ENCODE measurements around the gene TMF1.

The TMF1 gene

DNA sequence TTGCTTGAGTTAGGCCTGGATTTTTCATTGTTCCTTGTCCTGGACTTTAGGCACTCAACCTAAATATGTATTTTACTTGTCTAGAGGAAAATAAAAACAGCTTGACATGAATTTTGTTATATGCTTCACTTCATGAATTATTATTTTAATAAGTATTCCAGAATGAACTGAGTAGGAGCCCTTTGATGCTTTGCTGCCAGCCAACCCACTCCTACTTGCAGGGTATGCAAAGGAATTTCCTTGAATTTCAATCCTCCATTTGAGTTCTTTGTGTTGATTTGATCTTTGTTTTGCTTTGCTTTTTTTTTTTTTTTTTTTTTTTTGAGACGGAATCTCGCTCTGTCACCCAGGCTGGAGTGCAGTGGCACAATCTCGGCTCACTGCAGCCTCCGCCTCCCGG, 44.2 kb upstream of the TMF1 start:
- peaks cover 51% of the 10 kb centered on the region for H3F3A ChIP-seq (ENCODE audit: insufficient read depth, low read length)
- peaks cover 52% of the 10 kb centered on the region for H3K4me1 ChIP-seq (ENCODE audit: low read length)
- H4K20me1 ChIP-seq (ENCODE audit: insufficient read depth, low read length), result no peaks in the 10 kb centered on the region
- H3K9ac ChIP-seq (ENCODE audit: low read length), result peak overlapping the region; percentile 18; the same call in 1 of the 2 replicates
- H3K9me3 ChIP-seq (replicated peaks; ENCODE audit: insufficient read depth, low read length), result no peaks in the 10 kb centered on the region
- peak overlapping the region; percentile 27; the same call in 1 of the 2 replicates for H3K4me3 ChIP-seq (ENCODE audit: low read length)
- no peaks in the 10 kb centered on the region for H3K27me3 ChIP-seq (replicated peaks; ENCODE audit: insufficient read depth, low read length)
- peak overlapping the region; percentile 61 for H3K4me2 ChIP-seq (ENCODE audit: low read depth, low read length)
- H3K36me3 ChIP-seq (replicated peaks; ENCODE audit: insufficient read depth, low read length), result no peaks in the 10 kb centered on the region; the same call in 1 of the 2 replicates
- TF ChIP-seq EZH2 (optimal IDR thresholded peaks at IDR 0.05; ENCODE audit: low read depth, low read length) (no peak), EZH2phosphoT487 (IDR thresholded peaks at IDR 0.05; ENCODE audit: low read length) (no peak)
- TF ChIP-seq, protein P1, sequence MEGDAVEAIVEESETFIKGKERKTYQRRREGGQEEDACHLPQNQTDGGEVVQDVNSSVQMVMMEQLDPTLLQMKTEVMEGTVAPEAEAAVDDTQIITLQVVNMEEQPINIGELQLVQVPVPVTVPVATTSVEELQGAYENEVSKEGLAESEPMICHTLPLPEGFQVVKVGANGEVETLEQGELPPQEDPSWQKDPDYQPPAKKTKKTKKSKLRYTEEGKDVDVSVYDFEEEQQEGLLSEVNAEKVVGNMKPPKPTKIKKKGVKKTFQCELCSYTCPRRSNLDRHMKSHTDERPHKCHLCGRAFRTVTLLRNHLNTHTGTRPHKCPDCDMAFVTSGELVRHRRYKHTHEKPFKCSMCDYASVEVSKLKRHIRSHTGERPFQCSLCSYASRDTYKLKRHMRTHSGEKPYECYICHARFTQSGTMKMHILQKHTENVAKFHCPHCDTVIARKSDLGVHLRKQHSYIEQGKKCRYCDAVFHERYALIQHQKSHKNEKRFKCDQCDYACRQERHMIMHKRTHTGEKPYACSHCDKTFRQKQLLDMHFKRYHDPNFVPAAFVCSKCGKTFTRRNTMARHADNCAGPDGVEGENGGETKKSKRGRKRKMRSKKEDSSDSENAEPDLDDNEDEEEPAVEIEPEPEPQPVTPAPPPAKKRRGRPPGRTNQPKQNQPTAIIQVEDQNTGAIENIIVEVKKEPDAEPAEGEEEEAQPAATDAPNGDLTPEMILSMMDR (IDR thresholded peaks at IDR 0.05; ENCODE audit: low read length), result no peak
- peaks cover 93% of the 10 kb centered on the region for H3K79me2 ChIP-seq (ENCODE audit: low read length)
- DNase-seq, result no peak
- no peak overlapping the region for H2AFZ ChIP-seq (ENCODE audit: low read length)
- H3K9me2 ChIP-seq (replicated peaks; ENCODE audit: insufficient read depth, low read length), result no peaks in the 10 kb centered on the region
- peak overlapping the region; percentile 91; the same call in 1 of the 2 replicates for H3K27ac ChIP-seq (ENCODE audit: low read length)

DNA sequence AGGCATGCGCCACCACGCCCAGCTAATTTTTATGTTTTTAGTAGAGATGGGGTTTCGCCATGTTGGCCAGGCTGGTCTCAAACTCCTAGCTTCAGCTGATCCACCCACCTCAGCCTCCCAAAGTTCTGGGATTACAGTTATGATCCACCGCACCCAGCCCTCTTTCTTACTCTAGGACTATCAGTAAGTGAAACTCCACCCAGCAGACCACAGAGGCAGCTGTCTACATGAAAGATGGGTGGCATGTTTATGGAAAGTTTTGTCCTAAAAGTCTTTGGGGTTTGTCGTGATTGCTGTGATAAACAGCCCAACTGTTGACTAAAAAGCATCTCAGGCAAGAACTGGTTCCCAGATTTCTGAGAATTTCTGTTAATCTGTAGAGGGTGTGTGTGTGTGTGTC, 43.5 kb upstream of the TMF1 start:
- peak overlapping the region; percentile 27; the same call in 1 of the 2 replicates for H3K4me3 ChIP-seq (ENCODE audit: low read length)
- DNase-seq, result peak; percentile 79
- peaks cover 54% of the 10 kb centered on the region for H3K4me1 ChIP-seq (ENCODE audit: low read length)
- H2AFZ ChIP-seq (ENCODE audit: low read length), result no peak overlapping the region
- H3F3A ChIP-seq (ENCODE audit: insufficient read depth, low read length), result peaks cover 58% of the 10 kb centered on the region
- peak overlapping the region; percentile 18; the same call in 1 of the 2 replicates for H3K9ac ChIP-seq (ENCODE audit: low read length)
- H3K4me2 ChIP-seq (ENCODE audit: low read depth, low read length), result peak overlapping the region; percentile 61
- H3K79me2 ChIP-seq (ENCODE audit: low read length), result peaks cover 93% of the 10 kb centered on the region
- TF ChIP-seq, protein P1 (IDR thresholded peaks at IDR 0.05; ENCODE audit: low read length), result no peak
- TF ChIP-seq EZH2 (optimal IDR thresholded peaks at IDR 0.05; ENCODE audit: low read depth, low read length), result no peak
- no peak for TF ChIP-seq EZH2phosphoT487 (IDR thresholded peaks at IDR 0.05; ENCODE audit: low read length)
- H3K9me3 ChIP-seq (replicated peaks; ENCODE audit: insufficient read depth, low read length), result no peaks in the 10 kb centered on the region
- no peaks in the 10 kb centered on the region for H3K27me3 ChIP-seq (replicated peaks; ENCODE audit: insufficient read depth, low read length)
- no peaks in the 10 kb centered on the region; the same call in 1 of the 2 replicates for H3K36me3 ChIP-seq (replicated peaks; ENCODE audit: insufficient read depth, low read length)
- peak overlapping the region; percentile 91; the same call in 1 of the 2 replicates for H3K27ac ChIP-seq (ENCODE audit: low read length)
- no peaks in the 10 kb centered on the region for H3K9me2 ChIP-seq (replicated peaks; ENCODE audit: insufficient read depth, low read length)
- no peaks in the 10 kb centered on the region for H4K20me1 ChIP-seq (ENCODE audit: insufficient read depth, low read length)

DNA sequence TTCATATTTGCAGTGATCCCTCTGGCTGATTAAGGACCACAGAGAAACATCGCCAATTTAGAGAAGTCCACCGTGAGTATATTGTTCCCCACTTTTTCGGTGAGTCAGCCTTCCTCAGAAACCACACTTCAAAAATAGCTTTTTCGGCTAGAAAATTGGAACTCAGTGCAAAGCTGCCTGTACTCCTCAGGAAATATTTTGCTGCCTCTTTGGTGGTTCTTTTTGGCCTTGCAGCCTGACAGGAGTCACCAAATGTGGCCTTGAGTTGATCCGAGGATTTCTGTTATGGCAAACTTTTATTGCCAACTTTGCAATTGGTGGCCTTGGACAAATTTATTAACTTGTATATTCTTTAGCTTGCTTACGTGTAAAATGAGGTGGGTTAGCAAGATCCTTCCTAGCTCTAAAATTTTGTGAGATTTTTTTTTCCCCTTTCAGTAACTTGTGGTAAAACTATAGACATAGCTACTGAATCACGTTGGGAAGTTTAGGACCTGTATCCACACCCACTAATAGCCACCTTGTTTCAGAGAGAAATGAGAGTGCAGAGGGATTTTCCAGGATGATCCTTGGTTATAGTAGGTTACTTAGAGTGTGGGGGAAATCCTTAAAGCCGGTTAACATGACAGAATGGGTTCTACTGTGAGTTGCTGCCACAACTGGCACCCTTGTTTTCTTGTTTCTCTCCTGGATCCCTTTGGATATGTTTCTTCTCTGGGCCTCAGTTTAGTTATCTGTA, 42.5 kb upstream of the TMF1 start:
- Histone ChIP-seq H3K27ac (ENCODE audit: low read length) (peak overlapping the region; percentile 91), H3K9ac (ENCODE audit: low read length) (peak overlapping the region; percentile 58), H3F3A (ENCODE audit: insufficient read depth, low read length) (peaks cover 68% of the 10 kb centered on the region), H3K27me3 (replicated peaks; ENCODE audit: insufficient read depth, low read length) (no peaks in the 10 kb centered on the region), H4K20me1 (ENCODE audit: insufficient read depth, low read length) (no peaks in the 10 kb centered on the region), H3K9me3 (replicated peaks; ENCODE audit: insufficient read depth, low read length) (no peaks in the 10 kb centered on the region), H3K36me3 (replicated peaks; ENCODE audit: insufficient read depth, low read length) (no peaks in the 10 kb centered on the region; the same call in 1 of the 2 replicates), H3K4me1 (ENCODE audit: low read length) (peaks cover 64% of the 10 kb centered on the region), H3K4me3 (ENCODE audit: low read length) (peak overlapping the region; percentile 29), H3K9me2 (replicated peaks; ENCODE audit: insufficient read depth, low read length) (no peaks in the 10 kb centered on the region), H3K4me2 (ENCODE audit: low read depth, low read length) (peak overlapping the region; percentile 89), H3K79me2 (ENCODE audit: low read length) (peaks cover 93% of the 10 kb centered on the region), H2AFZ (ENCODE audit: low read length) (no peak overlapping the region)
- peak; percentile 49 for DNase-seq
- TF ChIP-seq EZH2phosphoT487 (IDR thresholded peaks at IDR 0.05; ENCODE audit: low read length), result no peak
- TF ChIP-seq EZH2 (optimal IDR thresholded peaks at IDR 0.05; ENCODE audit: low read depth, low read length), result no peak
- TF ChIP-seq, protein P1 (IDR thresholded peaks at IDR 0.05; ENCODE audit: low read length), result no peak
